Hepatocyte (in vitro differentiated cells): ENCODE data around the gene TMEM92. TPM values are rescaled to one million over a fixed set of nuclear protein-coding genes. Genes with fewer than 3 reads are reported as not detected.
"Not testable (repeated sequence)": the region's sequence is repeated elsewhere in the genome, so short reads cannot be mapped to it uniquely, and the experiment has no call there.

Source experiments
- DNase-seq: peaks from one replicate; pipeline ENCODE4 v3.0.0-alpha.2; 2016; ENCODE audit warnings: low spot score
- H2AFZ ChIP-seq: fragments of 200-600 bp; sonication (generic); 2 replicates; pipeline ENCODE4 v1.6.0; 2016; ENCODE audit warnings: antibody characterized with exemption, mild to moderate bottlenecking
- H3K27ac ChIP-seq: fragments of 200-600 bp; sonication (generic); 2 replicates; pipeline ENCODE4 v1.5.1; 2016; ENCODE audit warnings: mild to moderate bottlenecking
- H3K27me3 ChIP-seq: fragments of 200-600 bp; sonication (generic); 2 replicates; pipeline ENCODE4 v1.6.1; 2016
- H3K36me3 ChIP-seq: fragments of 200-600 bp; sonication (generic); replicated peaks from 2 replicates; pipeline ENCODE4 v1.5.1; 2016; ENCODE audit warnings: low read depth; ENCODE audit not compliant: insufficient read depth
- H3K4me1 ChIP-seq: fragments of 200-600 bp; sonication (generic); 2 replicates; pipeline ENCODE4 v1.5.1; 2016; ENCODE audit warnings: mild to moderate bottlenecking, moderate library complexity; ENCODE audit not compliant: insufficient read depth
- H3K4me2 ChIP-seq: fragments of 200-600 bp; sonication (generic); 2 replicates; pipeline ENCODE4 v1.6.0; 2016
- H3K4me3 ChIP-seq: fragments of 200-600 bp; sonication (generic); 2 replicates; pipeline ENCODE4 v1.5.1; 2016; ENCODE audit warnings: mild to moderate bottlenecking
- H3K79me2 ChIP-seq: fragments of 200-600 bp; sonication (generic); 2 replicates; pipeline ENCODE4 v1.6.0; 2017; ENCODE audit warnings: mild to moderate bottlenecking
- H3K9me2 ChIP-seq: fragments of 200-600 bp; sonication (generic); replicated peaks from 2 replicates; pipeline ENCODE4 v1.6.0; 2017; ENCODE audit warnings: mild to moderate bottlenecking; ENCODE audit not compliant: insufficient read depth
- H3K9me3 ChIP-seq: fragments of 200-600 bp; sonication (generic); 2 replicates; pipeline ENCODE4 v1.5.1; 2016; ENCODE audit warnings: low read depth, mild to moderate bottlenecking
- H4K20me1 ChIP-seq: fragments of 200-600 bp; sonication (generic); 2 replicates; pipeline ENCODE4 v1.6.0; 2016; ENCODE audit warnings: mild to moderate bottlenecking; ENCODE audit not compliant: insufficient read depth, poor library complexity, severe bottlenecking
- CTCF ChIP-seq: fragments of 200-600 bp; sonication (generic); IDR thresholded peaks from 2 replicates; pipeline ENCODE4 v1.5.1; 2016; ENCODE audit warnings: antibody characterized with exemption, mild to moderate bottlenecking; ENCODE audit not compliant: poor library complexity
- EZH2 ChIP-seq: fragments of 200-600 bp; sonication (generic); IDR thresholded peaks from 2 replicates; pipeline ENCODE4 v1.6.1; 2016; ENCODE audit warnings: antibody characterized with exemption, mild to moderate bottlenecking, borderline replicate concordance
- EZH2phosphoT487 ChIP-seq: fragments of 200-600 bp; sonication (generic); IDR thresholded peaks from one replicate; pipeline ENCODE4 v1.6.1; 2018; ENCODE audit warnings: antibody characterized with exemption, mild to moderate bottlenecking, low read depth, moderate library complexity; ENCODE audit not compliant: unreplicated experiment, severe bottlenecking
- WGBS: methylation state at CpG from one replicate; pipeline ENCODE4 v1.1.6; 2016; ENCODE audit warnings: low lambda C conversion rate; ENCODE audit errors: missing lambda C conversion rate; 5-methylcytosine and 5-hydroxymethylcytosine counted together
- polyA plus RNA-seq: library from polyadenylated mRNA; unstranded; fragments of >200 nt; fragmentation: Nextera tagmentation; extraction: Ambion mirVana; gene quantifications from 2 replicates; pipeline ENCODE4 v1.2.1, GENCODE V29; 2016
- total RNA-seq: library from RNA; depleted of rRNA; stranded (reverse); fragments of >200 nt; gene quantifications from 2 replicates; pipeline ENCODE4 v1.2.3, GENCODE V29; 2014

The TMEM92 gene
- total and polyA plus RNA-seq, 2 experiments from 2014 or later: 6.9 to 21.7 TPM

- Histone ChIP-seq H3K4me1 (peaks cover 71% of the 10 kb centered on the region), H3K9me3 (no peaks in the 10 kb centered on the region), H4K20me1 (no peaks in the 10 kb centered on the region), H3K79me2 (peaks cover 20% of the 10 kb centered on the region), H3K9me2 (no peaks in the 10 kb centered on the region), H3K27ac (peak overlapping the region; percentile 99), H3K36me3 (no peaks in the 10 kb centered on the region), H3K4me3 (no peak overlapping the region), H2AFZ (no peak overlapping the region), H3K27me3 (no peaks in the 10 kb centered on the region), H3K4me2 (peak overlapping the region; percentile 64)
- TF ChIP-seq EZH2phosphoT487 (no peak), CTCF (no peak), EZH2 (no peak)
- DNase-seq: peak; percentile 72
- whole genome bisulfite sequencing: 55% methylated on average over 21 of the region's 21 CpGs
These were observed 3.6 kb upstream of the TMEM92 start for GRCh38 chr17:50270435-50271362.

GRCh38 chr17:50271363-50271750 is 2.9 kb upstream of the TMEM92 start:
- not testable (repeated sequence) for DNase-seq, H3K9me2 ChIP-seq, H3K9me3 ChIP-seq, H2AFZ ChIP-seq, H4K20me1 ChIP-seq, H3K4me3 ChIP-seq, H3K36me3 ChIP-seq, H3K27me3 ChIP-seq
- peak overlapping the region; percentile 99 for H3K27ac ChIP-seq
- WGBS: 96% methylated on average over 4 of the region's 4 CpGs
- peaks cover 23% of the 10 kb centered on the region for H3K79me2 ChIP-seq
- peak overlapping the region; percentile 64 for H3K4me2 ChIP-seq
- peaks cover 68% of the 10 kb centered on the region for H3K4me1 ChIP-seq

- H3K4me3 ChIP-seq: peak overlapping the region; percentile 38
- peak overlapping the region; percentile 96 for H3K4me2 ChIP-seq
- H3K4me1 ChIP-seq: peaks cover 65% of the 10 kb centered on the region
- no peaks in the 10 kb centered on the region for H3K9me3 ChIP-seq
- peaks cover 25% of the 10 kb centered on the region for H3K79me2 ChIP-seq
- H3K9me2 ChIP-seq: no peaks in the 10 kb centered on the region
- TF ChIP-seq EZH2 (no peak), CTCF (no peak), EZH2phosphoT487 (no peak)
- H3K27me3 ChIP-seq: no peaks in the 10 kb centered on the region
- WGBS: 62% methylated on average over 6 of the region's 7 CpGs
- H4K20me1 ChIP-seq: no peaks in the 10 kb centered on the region
- no peaks in the 10 kb centered on the region for H3K36me3 ChIP-seq
- H2AFZ ChIP-seq: peak overlapping the region; percentile 86
- peak; percentile 5 for DNase-seq
- peak overlapping the region; percentile 82 for H3K27ac ChIP-seq
These were observed 2.0 kb upstream of the TMEM92 start for GRCh38 chr17:50272246-50272645.
